Stimulated activated CD4-positive, alpha-beta T cell treated with anti-CD3 and anti-CD28 coated beads, TNF-alpha, amount 100 ng/mL, for 48 hours (primary cell): Measurements from ENCODE around the gene SBNO2.

ENCODE experiments used
- DNase-seq, 3 donors: peaks; one replicate each; pipeline ENCODE4 v3.0.0-alpha.2; 2020; ENCODE audit warnings: low read depth in 3 of 3

SBNO2 gene

DNA sequence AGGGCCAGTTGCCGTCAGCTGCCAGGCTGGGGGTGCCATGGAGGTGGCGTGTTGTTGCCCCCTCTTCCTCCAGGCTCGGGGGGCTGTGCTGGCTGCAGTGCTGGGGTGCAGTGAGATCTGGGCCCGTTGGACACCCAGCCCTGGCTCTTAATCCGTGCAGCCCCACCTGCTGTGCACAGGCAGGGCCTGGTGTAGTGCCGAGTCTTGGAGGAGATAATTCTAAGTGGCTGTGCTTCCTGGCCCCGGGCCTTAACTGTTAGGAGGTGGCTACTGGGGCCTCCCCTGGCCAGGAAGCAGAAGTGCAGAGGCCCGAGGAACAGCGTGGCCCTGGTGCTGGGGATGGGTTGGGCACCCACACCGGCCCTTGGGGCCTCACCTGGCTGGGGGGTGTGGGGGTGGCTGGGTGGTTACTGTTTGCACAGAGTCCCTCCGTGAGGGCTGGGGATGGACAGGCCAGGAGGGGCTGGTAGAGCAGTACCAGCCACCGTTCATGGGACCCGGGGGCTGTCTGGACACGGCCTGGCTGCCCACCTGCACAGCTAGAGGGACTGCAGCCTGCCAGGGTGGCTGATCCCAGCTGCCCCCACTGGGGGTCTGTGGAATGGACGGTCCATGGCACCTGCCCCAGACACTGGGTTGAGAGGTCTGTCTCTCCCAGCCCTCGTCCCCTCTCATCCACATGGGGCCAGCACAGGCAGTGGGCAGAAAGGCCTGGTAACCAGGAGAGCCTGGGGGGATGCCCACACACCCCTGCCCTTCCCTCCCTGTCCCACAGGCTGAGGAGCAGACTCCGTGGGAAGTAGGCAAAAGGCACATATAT is 67.0 kb downstream of the SBNO2 start:
- DNase-seq, result no peak

DNA sequence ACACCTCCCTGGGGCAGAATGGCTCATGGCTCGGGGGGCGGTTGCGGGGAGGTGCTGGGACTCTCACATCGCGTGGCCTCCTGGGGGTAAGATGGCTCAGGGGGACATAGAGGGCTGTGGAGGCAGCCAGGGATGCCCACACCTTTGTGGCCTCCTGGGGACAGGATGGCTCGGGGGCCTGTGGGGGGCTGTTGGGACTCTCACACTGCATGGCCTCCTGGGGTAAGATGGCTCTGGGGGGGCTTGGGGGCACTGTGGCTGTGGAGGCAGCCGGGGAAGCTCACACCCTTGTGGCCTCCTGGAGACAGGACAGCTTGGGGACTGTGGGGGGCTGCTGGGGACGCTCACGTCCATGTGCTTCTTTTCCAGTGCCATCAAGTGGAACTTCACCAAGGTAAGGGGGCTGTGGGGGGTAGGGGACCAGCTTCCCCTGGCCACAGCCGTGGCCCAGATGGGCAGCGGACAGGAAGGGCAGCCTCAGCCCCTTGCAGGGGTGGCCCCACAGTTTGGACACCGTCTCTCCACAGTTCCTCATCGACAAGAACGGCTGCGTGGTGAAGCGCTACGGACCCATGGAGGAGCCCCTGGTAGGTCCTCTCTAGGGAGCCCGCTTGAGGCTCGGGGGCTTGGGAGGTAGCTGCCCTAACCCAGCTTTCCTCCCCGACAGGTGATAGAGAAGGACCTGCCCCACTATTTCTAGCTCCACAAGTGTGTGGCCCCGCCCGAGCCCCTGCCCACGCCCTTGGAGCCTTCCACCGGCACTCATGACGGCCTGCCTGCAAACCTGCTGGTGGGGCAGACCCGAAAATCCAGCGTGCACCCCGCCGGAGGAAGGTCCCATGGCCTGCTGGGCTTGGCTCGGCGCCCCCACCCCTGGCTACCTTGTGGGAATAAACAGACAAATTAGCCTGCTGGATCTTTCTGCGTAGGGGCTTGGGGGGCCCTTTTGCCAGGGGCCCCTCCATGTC is 67.9 kb downstream of the SBNO2 start:
- DNase-seq, result no peak

DNA sequence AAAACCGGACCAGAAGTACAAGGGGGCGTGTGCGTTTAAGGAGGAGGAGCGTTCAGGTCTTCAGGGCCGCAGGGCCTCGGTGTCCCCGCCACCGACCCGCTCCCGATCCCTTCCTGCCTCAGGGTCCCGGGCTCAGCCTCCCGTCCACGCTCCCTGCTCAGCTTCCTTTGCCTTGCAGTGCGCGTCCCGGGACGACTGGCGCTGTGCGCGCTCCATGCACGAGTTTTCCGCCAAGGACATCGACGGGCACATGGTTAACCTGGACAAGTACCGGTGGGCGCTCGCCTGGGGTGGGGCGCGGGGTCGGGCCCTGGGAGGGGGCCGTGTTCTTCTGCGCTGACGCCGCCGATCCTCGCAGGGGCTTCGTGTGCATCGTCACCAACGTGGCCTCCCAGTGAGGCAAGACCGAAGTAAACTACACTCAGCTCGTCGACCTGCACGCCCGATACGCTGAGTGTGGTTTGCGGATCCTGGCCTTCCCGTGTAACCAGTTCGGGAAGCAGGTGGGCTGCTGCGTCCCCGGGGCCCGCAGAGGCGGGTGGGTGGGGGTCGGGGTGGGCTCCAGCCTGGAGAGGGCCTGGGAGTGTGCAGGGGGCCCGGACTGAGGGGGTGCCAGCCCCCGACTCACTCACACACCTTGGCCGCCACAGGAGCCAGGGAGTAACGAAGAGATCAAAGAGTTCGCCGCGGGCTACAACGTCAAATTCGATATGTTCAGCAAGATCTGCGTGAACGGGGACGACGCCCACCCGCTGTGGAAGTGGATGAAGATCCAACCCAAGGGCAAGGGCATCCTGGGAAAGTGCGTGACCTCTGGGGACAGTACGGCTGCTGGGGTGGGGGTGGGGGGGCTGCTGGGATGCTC is 68.8 kb downstream of the SBNO2 start:
- DNase-seq, result no peak

DNA sequence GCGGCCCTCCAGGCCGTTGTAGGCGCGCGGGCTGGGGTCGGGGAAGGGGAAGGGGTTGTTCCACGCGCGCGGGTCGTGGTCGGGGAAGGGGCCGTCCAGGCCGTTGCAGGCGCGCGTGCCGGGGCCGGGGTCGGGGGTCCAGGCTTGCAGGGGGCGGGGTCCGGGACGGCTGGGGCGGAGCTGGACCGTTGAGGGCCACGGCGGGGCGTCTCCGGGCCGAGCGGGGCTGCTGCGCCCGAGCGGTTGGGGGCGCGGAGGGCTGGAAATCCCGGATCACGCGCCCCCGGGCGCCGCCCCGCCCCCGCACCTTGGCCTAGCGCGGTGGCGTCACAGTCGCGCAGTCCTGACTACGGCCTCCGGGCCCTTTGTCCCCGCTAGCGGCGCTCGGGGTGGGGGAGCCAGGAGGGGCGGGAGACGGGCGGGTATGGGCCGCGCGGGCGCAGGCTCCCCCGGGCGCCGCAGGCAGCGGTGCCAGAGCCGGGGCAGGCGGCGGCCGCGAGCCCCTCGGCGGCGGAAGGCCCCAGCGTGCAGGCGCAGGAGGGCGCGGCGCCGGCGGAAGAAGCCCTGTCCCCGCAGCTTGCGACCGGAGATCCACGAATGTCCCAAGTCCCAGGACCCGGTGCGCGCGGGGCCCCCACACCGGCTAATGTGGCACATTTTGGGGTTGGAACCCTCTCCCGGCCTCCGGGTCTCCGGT is 69.6 kb downstream of the SBNO2 start:
- DNase-seq, result peak in 2 of 3 donors; percentile 50 to 68

DNA sequence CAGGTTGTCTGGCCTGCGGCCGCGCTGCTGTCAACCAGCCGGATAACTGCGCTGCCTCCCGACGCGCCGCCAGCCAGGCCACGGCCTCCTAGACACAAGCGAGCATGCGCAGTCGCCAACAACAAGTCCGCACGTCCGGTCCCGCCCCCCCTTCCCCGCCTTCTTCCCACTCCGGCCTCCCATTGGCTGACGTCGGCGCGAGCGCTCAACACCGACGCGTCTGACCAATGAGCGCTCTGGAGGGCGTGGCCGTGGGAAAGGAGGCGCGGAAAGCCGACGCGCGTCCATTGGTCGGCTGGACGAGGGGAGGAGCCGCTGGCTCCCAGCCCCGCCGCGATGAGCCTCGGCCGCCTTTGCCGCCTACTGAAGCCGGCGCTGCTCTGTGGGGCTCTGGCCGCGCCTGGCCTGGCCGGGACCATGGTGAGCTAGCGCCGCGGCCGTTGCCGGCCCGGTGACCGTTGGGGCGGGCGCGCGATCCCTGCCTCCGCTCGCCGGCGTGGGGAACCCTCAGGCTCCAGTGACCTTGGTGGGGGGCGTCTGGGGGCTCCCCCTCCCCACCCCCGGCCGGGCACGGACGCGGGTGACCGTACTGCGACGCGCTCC is 70.3 kb downstream of the SBNO2 start, which contains the start of gene GPX4:
Gene GPX4 (plus strand): TSS at position 287 of the 603 bp plus-strand sequence. CDS start 50 bp downstream, at position 337.
- DNase-seq, result peak; percentile 94 to 98 (median 97)

DNA sequence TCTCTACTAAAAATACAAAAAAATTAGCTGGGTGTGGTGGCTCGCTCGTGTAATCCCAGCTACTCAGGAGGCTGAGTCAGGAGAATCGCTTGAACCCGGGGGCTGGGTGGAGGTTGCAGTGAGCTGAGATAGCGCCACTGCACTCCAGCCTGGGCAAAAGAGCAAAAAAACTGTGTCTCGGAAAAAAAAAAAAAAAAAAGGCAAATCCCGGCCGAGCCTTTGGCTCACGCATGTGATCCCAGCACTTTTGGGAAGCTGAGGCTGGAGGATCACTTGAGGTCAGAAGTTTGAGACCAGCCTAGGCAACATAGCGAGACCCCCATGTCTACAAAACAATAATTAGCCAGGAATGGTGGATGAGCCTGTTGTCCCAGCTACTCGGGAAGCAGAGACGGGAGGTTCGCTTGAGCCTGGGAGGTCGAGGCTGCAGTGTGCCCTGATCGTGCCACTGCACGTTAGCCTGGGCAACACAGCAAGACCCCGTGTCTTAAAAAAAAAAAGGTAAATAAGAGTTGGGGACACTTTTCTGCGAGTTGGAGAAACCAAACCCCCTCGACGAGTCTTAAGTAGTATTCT is 70.8 kb downstream of the SBNO2 start:
- no peak for DNase-seq

DNA sequence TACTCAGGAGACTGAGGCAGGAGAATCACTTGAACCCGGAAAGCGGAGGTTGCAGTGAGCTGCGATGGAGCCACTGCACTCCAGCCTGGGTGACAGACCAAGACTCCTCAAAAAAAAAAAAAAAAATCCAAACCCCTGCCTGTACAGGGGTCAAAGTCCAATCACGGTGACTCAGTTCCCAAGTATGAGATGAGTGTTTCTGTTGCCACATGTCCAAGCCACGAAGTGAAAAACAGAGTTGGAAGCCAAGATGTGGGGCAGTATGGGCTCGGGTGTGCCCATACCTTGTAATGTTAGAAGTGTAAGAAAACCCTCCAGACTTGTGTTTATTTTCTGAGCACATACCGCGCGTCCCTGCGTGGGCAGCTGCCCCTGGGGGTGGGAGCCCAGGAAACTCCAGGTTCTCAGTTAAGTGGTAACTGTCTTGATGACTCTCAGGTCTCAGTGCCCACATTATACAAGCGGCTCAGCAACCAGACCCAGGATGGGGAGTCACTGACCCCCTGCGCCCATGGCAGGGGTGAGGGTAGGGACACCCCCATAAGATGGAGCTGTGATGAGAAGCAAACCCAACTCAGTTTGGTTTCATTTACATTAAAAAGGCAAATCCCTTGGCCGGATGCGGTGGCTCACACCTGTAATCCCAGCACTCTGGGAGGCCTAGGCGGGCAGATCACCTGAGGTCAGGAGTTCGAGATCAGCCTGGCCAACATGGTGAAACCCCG is 71.5 kb downstream of the SBNO2 start:
- DNase-seq, result peak in 2 of 3 donors; percentile 46 to 64

DNA sequence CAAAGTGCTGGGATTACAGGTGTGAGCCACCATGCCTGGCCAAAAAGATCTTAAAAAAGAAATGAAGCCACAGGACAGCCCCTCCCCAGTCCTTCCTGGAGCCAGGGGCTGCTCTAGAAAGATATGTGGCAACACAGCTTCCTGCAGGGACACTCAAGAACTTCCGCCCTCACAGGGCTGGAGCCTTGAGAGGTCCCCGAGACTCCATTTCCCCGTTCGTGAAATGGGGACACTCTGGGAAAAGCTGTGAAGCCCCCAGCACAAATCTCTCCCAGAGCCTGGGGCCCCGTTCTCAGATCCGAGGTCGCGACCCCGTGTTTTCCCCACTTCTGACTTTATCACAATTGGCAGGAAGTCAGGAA is 72.8 kb downstream of the SBNO2 start:
- no peak for DNase-seq

DNA sequence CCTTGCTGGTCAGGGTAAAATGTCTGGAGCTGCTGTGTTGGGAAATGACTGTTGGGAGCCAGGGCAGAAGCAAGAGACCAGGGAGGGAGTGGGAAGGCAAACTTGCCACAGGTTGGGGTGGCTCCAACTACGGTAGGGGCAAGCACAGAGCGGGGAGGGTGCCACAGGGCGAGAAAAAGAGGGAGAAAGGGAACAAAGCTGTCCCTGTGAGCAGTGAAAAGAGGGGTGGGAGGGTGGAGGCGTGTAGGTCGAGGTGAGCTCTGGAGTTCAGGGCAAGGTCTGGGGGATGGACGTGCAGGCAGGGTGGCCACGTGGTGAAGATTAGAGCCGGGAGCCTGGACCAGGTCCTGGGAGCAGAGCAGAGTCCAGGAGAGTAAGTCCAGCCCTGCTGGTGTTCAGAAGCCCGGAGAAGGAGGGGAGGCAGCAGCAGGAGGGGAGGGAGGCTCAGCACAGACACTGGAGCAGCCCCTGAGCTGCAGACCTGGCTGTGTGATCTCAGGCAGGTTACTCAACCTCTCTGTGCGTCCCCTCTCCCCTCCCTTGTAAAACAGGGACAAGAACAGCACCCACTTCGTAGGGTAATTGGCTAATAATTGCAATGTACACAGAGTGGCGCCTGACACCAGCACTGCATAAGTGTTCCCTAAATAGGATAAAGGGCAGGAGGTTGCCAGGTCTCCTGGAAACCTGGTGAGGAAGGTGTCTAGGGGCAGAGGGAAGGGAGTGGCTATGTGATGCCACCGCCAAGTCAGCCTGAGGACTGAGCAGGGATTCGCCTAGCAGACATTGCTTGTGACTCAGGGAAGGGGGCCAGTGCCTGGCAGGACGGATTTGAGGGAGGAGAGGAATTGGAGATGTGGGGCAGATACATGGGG is 75.7 kb downstream of the SBNO2 start:
- DNase-seq, result no peak

DNA sequence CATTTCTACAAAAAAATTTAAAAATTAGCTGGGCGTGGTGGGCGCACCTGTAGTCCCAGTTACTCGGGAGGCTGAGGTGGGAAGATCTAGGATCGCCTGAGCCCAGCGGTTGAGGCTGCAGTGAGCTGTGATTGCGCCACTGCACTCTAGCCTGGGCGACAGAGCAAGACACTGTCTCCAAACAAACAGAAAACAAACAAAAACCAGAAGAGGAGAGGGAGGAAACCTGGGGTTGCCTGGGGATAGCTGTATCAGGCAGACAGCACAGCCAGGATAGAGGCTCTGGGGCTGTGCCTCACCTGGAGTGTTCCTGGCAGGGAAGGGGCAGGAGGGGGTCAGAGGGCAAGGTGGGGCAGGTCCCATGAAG is 76.3 kb downstream of the SBNO2 start:
- DNase-seq, result no peak

DNA sequence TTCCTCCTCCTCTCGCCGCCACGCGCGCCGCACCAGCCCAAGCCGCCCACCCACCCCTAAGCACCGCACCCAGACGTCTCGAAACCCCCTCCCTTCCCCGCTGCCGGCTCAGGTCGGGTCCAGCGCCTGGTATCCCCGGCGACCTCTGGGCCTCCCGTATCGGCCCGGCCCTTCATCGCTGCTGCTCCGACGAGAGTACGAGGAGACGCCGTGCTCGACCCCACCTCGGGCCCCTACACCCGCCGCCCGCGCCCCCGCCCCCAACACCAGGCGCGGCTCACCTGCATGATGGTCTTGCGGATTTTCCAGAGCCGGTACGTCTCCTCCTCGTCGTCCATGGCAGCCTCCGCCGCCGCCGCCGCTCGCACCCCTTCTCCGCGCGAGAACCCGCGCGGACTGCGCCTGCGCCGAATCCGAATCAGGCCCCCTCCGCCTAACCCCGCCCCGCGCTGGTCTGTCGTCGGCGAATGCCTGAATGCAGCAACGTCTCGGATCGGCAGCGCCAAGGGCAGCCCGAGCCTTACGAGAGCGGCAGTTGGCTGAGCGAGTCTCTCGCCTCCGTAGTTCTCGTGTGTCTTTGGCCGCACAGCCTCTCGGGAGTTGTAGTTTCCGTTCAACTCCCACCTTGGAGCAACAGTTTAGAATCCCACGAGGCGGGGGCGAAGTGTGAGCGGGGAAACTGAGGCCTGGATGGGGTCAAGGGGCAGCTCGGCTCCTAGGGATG is 78.9 kb downstream of the SBNO2 start, which contains the start of gene POLR2E:
Gene POLR2E (minus strand): TSS at position 398 of the 724 bp plus-strand sequence. CDS start 60 bp downstream, at position 338.
- peak; percentile 97 to 99 (median 97) for DNase-seq

DNA sequence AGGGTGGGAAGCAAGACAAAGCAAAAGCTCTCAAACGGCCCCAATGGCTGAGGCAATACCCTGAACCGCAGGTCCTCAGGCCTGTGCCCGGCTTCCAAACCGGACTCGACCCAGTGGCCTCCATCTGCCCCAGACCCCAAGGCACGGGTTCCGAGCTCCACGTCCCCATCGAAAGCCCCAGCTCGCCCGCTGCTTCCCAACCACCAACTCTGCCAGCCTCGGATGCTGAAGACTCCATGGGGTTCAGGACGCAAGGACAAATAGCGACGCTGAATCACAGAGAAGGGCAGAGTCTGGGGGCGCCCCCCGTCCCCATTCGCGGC is 79.5 kb downstream of the SBNO2 start:
- DNase-seq, result no peak

DNA sequence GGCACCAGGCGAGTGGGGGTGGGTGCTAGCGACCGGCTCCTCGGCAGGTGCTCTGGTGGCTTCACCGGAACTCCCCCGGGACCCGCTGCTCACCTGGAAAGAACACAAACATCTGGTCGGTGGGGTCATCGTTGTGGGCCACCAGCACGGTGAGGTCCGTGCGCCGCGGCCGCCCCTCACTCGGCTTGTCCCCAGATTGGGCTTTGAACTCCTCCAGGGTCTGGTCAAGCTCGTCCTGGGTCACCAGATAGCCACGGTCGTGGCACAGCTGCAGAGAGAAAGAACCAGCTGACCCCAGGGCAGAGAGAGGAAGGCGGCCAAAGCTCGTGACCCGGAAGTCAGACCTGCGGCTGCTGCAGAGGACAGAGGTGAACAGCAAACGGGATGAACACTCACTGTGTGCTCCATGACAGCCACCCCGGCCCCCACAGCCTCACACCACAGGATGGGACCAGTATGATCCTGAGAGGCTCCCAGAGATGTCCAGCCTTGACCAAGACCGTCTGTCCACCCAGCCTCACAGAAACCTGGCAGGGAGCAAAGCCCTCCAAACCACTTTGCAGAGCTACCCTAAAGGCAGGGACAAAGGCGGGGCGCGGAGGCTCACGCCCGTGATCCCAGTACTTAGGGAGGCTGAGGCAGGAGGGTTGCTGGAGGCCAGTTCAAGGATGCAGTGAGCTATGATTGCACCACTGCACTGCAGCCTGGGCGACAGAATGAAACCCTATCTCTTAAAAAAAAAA is 80.1 kb downstream of the SBNO2 start:
- DNase-seq, result no peak

DNA sequence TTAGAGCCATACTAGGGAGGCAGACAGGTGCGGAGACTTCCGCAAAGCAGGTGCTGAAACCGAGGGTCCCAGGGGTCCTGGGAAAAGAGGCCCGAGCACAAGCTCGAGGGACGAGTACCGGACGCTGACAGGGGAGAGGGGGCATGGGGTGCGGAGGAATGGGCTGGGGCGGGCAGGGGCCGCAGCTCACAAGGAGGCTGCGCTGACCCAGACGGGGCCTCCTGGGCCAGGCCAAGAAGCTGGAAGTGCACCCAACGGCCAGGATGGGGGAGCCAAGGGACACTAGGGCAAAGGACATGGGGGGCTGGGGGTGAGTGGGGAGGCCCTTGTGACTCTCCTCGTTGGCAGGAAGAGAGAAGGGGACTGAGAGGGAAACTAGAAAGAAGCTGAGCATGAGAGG is 80.7 kb downstream of the SBNO2 start:
- no peak for DNase-seq

DNA sequence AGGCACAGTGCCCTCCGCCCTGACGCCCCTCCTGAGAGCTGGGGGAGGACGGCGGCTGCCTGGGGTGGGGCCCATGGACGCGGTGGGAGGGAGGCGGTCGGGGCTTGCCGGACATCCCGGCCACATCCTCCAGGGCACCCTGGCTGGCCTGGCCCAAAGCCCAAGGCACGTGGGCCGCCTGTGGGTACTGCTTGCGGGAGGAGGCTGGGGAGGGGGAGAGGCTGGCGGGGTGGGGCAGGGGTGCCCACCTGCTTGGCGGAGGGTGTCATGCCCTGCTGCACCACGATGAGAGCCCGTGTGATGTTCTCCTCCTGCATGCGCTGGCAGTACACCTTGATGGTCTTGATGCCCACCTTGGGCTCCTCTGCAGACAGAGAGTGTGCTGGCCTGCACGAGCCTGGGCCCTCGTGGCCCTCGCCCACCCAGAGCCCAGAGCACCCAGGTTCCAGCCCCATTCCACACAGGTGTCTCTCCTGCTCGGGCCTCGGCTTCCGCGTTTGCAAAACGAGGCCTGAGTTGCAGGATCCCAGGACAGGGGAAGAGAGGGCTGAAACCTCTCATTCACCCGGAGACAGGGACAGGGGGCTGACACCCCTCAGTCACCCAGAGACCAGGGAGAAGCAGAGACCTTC is 82.4 kb downstream of the SBNO2 start:
- no peak for DNase-seq

DNA sequence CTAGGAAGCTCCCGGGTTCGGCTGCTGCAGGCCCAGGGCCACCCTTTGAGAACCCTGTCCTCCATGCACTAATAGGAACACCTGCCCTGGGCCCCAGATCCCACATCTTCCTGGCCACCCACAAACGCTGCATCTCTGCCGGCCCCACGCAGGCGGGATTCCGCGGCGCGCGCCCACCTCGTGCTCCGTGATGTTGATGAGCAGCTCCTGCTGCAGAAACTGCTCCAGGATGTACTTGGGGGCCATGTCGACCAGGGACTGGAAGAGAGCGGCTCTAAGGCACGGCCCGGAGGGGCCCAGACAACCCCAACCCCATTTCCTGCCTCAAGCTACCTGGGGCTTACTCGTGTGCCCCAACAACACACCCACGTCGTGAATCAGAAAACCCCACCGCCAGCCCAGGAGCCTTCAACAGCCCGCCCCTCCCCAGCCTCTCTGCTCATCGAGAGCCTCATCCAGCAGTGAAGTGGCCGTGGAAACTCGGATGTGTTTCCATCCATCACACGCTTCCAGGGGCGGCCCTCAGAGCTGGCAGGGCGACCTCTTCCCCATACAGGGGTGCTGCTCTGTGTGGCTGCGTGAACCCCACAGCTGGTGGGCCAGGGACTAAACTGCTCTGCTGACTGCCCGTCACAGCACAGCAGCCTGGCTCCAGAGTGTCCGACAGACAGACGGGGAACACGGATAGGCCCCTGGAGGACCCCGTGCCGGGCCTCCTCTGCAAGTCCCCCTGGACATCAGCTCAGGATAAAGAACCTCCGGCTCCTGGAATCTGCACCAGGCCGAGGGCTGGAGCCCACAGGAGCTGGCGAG is 83.1 kb downstream of the SBNO2 start:
- no peak for DNase-seq
